IPS DF 4.7 (cell line): ENCODE measurements around the gene COL18A1.
"Not testable (repeated sequence)": the region's sequence is repeated elsewhere in the genome, so short reads cannot be mapped to it uniquely, and the experiment has no call there.

Experiments
- DNase-seq: peaks from one replicate; pipeline ENCODE4 v3.0.0-alpha.2; 2013; ENCODE audit warnings: low spot score; ENCODE audit errors: extremely low read depth

Gene COL18A1

GRCh38 chr21:45556645-45557615, 152.0 kb downstream of the COL18A1 start:
- DNase-seq: no peak

DNA sequence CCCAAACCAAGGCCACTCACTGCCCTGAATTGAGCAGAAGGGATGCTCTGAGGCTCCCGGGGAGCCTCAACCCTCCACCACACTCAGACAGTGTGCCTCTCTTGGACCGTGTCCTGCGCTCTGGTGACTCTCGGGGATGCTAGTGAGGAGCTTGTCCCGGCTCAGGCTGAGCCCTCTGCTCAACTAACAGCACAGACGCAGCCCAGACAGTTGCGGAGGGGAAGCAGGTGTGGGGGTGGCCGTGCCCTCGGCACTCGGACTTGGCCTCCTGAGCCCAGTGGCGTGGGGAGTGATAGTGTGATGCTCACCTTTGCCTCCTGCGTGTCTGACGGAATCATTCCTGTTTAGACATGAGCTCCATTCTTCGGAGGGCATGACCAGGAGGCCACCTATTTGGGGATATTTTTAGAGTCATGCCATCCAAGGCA, 152.7 kb downstream of the COL18A1 start:
- no peak for DNase-seq

GRCh38 chr21:45558044-45558721, 153.2 kb downstream of the COL18A1 start:
- no peak for DNase-seq

- DNase-seq: no peak
These were observed 154.5 kb downstream of the COL18A1 start for GRCh38 chr21:45559216-45560105.

GRCh38 chr21:45560106-45561021, 155.4 kb downstream of the COL18A1 start:
- DNase-seq: no peak

- DNase-seq: not testable (repeated sequence)
These were observed 156.3 kb downstream of the COL18A1 start for GRCh38 chr21:45561241-45561640.

DNA sequence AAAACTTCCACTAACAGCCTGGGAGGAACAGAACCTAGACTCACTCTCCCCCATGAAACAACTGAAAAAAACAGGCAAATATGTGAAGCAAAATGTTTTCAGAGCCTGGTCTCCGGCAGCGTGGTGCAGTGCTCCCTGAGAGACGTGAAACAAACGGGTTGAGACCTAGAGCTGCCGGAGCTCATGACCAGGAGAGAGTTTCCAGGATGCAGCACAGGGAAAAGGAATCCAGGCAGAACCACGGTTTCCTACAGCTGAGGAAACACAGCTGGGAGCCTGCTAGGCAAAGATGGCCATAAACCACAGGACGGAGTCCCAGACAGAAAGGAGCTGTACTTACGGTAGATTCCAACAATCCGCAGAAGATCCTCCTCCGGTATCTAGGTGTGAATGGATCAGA, 157.4 kb downstream of the COL18A1 start:
- no peak for DNase-seq

- DNase-seq: no peak
These were observed 158.0 kb downstream of the COL18A1 start for GRCh38 chr21:45562965-45563364.
